Osteoblast (primary cell): ENCODE measurements around the gene EPHX1. TPM values are rescaled to one million over a fixed set of nuclear protein-coding genes. Genes with fewer than 3 reads are reported as not detected.

Experiments
- DNase-seq: peaks from one replicate; pipeline ENCODE4 v3.0.0; 2011; ENCODE audit warnings: low spot score, mixed read lengths; ENCODE audit not compliant: insufficient read length; ENCODE audit errors: missing footprints
- H2AFZ ChIP-seq: 2 replicates; pipeline ENCODE4 v1.6.0; 2011; ENCODE audit warnings: mild to moderate bottlenecking, low read length
- H3K27ac ChIP-seq: 2 replicates; pipeline ENCODE4 v1.5.1; 2011; ENCODE audit warnings: mild to moderate bottlenecking, low read depth, low read length, moderate library complexity
- H3K27me3 ChIP-seq: 2 replicates; pipeline ENCODE4 v1.6.0; 2012; ENCODE audit warnings: mild to moderate bottlenecking, control low read depth, inconsistent platforms, low read length, moderate library complexity; ENCODE audit not compliant: insufficient read depth
- H3K36me3 ChIP-seq: 2 replicates; pipeline ENCODE4 v1.5.1; 2011; ENCODE audit warnings: mild to moderate bottlenecking, low read length, control low read depth, moderate library complexity; ENCODE audit not compliant: insufficient read depth
- H3K4me1 ChIP-seq: 2 replicates; pipeline ENCODE4 v1.5.1; 2011; ENCODE audit warnings: mild to moderate bottlenecking, low read length, control low read depth, moderate library complexity; ENCODE audit not compliant: insufficient read depth
- H3K4me2 ChIP-seq: 2 replicates; pipeline ENCODE4 v1.6.0; 2011; ENCODE audit warnings: mild to moderate bottlenecking, low read length; ENCODE audit not compliant: insufficient read depth
- H3K4me3 ChIP-seq: fragments of 200-600 bp; sonication (generic); 3 replicates; pipeline ENCODE4 v1.5.1; 2012; ENCODE audit warnings: mild to moderate bottlenecking, low read length, inconsistent platforms; ENCODE audit not compliant: insufficient read depth
- H3K79me2 ChIP-seq: 2 replicates; pipeline ENCODE4 v1.6.0; 2012; ENCODE audit warnings: mild to moderate bottlenecking, low read length, control low read depth, inconsistent platforms; ENCODE audit not compliant: insufficient read depth
- H3K9me3 ChIP-seq: 2 replicates; pipeline ENCODE4 v1.5.1; 2011; ENCODE audit warnings: low read depth, low read length, control low read depth
- H4K20me1 ChIP-seq: 2 replicates; pipeline ENCODE4 v1.6.0; 2012; ENCODE audit warnings: mild to moderate bottlenecking, low read length, control low read depth; ENCODE audit not compliant: insufficient read depth
- CTCF ChIP-seq: IDR thresholded peaks from 2 replicates; pipeline ENCODE4 v1.5.1; 2011; ENCODE audit warnings: mild to moderate bottlenecking, low read depth, low read length, moderate library complexity; ENCODE audit errors: extremely low read depth
- total RNA-seq: library from RNA; depleted of rRNA; stranded (reverse); fragments of >200 nt; gene quantifications from 2 replicates; pipeline ENCODE4 v1.2.3, GENCODE V29; 2012

The EPHX1 gene
- total RNA-seq, 1 donor, result 67.0 TPM

GRCh38 chr1:225843426-225843795 is 33.5 kb downstream of the EPHX1 start:
- no peaks in the 10 kb centered on the region for H3K9me3 ChIP-seq
- H4K20me1 ChIP-seq, result peaks cover 4% of the 10 kb centered on the region
- no peak for TF ChIP-seq CTCF
- no peak overlapping the region for H2AFZ ChIP-seq
- no peaks in the 10 kb centered on the region for H3K4me1 ChIP-seq
- no peak overlapping the region for H3K4me3 ChIP-seq
- no peak overlapping the region for H3K27ac ChIP-seq
- peaks cover 30% of the 10 kb centered on the region for H3K36me3 ChIP-seq
- no peaks in the 10 kb centered on the region for H3K79me2 ChIP-seq
- H3K27me3 ChIP-seq, result no peaks in the 10 kb centered on the region
- no peak for DNase-seq
- H3K4me2 ChIP-seq, result no peak overlapping the region

- Histone ChIP-seq H2AFZ (no peak overlapping the region), H3K36me3 (peaks cover 30% of the 10 kb centered on the region), H3K4me1 (no peaks in the 10 kb centered on the region), H3K27ac (no peak overlapping the region), H3K4me3 (no peak overlapping the region), H3K4me2 (no peak overlapping the region), H3K79me2 (no peaks in the 10 kb centered on the region), H3K27me3 (no peaks in the 10 kb centered on the region), H4K20me1 (peaks cover 4% of the 10 kb centered on the region), H3K9me3 (no peaks in the 10 kb centered on the region)
- no peak for DNase-seq
- no peak for TF ChIP-seq CTCF
Measured at GRCh38 chr1:225844236-225845061, 34.5 kb downstream of the EPHX1 start.

GRCh38 chr1:225845097-225845496 is 35.2 kb downstream of the EPHX1 start:
- Histone ChIP-seq H3K36me3 (peaks cover 26% of the 10 kb centered on the region), H3K4me3 (no peak overlapping the region), H3K27ac (no peak overlapping the region), H3K9me3 (no peaks in the 10 kb centered on the region), H4K20me1 (peaks cover 4% of the 10 kb centered on the region), H3K4me2 (no peak overlapping the region), H3K27me3 (no peaks in the 10 kb centered on the region), H2AFZ (no peak overlapping the region), H3K4me1 (no peaks in the 10 kb centered on the region), H3K79me2 (no peaks in the 10 kb centered on the region)
- no peak for DNase-seq
- no peak for TF ChIP-seq CTCF

- Histone ChIP-seq H3K4me3 (no peak overlapping the region), H3K79me2 (no peaks in the 10 kb centered on the region), H2AFZ (no peak overlapping the region), H3K9me3 (no peaks in the 10 kb centered on the region), H4K20me1 (peaks cover 4% of the 10 kb centered on the region), H3K27me3 (no peaks in the 10 kb centered on the region), H3K4me1 (no peaks in the 10 kb centered on the region), H3K4me2 (no peak overlapping the region), H3K36me3 (peaks cover 26% of the 10 kb centered on the region), H3K27ac (no peak overlapping the region)
- peak; percentile 80 for TF ChIP-seq CTCF
- peak; percentile 97 for DNase-seq
Measured at GRCh38 chr1:225845571-225846259, 35.8 kb downstream of the EPHX1 start.
